GM23338 (cell line): ENCODE results near the gene RXFP1. TPM values are rescaled to one million over a fixed set of nuclear protein-coding genes. Genes with fewer than 3 reads are reported as not detected.

Experiments used
- ATAC-seq: fragments of 200-7000 bp; cut with Tn5 transposase; 3 replicates; pipeline ENCODE4 v1.9.1; 2020
- DNase-seq: peaks from one replicate; pipeline ENCODE4 v3.0.0-alpha.2; 2015; ENCODE audit warnings: low spot score
- H2AFZ ChIP-seq: fragments of 200-600 bp; sonication (generic); 2 replicates; pipeline ENCODE4 v1.8.0; 2016; ENCODE audit warnings: antibody characterized with exemption, mild to moderate bottlenecking, moderate library complexity
- H3F3A ChIP-seq: fragments of 200-600 bp; sonication (generic); replicated peaks from 2 replicates; pipeline ENCODE4 v1.8.0; 2017; ENCODE audit warnings: antibody characterized with exemption, mixed run types, low read depth
- H3K27ac ChIP-seq: fragments of 200-600 bp; sonication (generic); 2 replicates; pipeline ENCODE4 v1.6.1; 2016; ENCODE audit warnings: low read depth
- H3K27me3 ChIP-seq: fragments of 200-600 bp; sonication (generic); 2 replicates; pipeline ENCODE4 v1.8.0; 2016; ENCODE audit warnings: mild to moderate bottlenecking, mixed run types, moderate library complexity; ENCODE audit not compliant: insufficient read depth
- H3K36me3 ChIP-seq: fragments of 200-600 bp; sonication (generic); 2 replicates; pipeline ENCODE4 v1.8.0; 2016; ENCODE audit warnings: mild to moderate bottlenecking; ENCODE audit not compliant: insufficient read depth
- H3K4me1 ChIP-seq: fragments of 200-600 bp; sonication (generic); 2 replicates; pipeline ENCODE4 v1.8.0; 2016; ENCODE audit warnings: mild to moderate bottlenecking, moderate library complexity; ENCODE audit not compliant: insufficient read depth
- H3K4me2 ChIP-seq: fragments of 200-600 bp; sonication (generic); 2 replicates; pipeline ENCODE4 v1.7.1; 2017; ENCODE audit warnings: mixed run types
- H3K4me3 ChIP-seq: fragments of 200-600 bp; sonication (generic); 2 replicates; pipeline ENCODE4 v1.6.1; 2016; ENCODE audit warnings: mixed run types
- H3K79me2 ChIP-seq: fragments of 200-600 bp; sonication (generic); replicated peaks from 2 replicates; pipeline ENCODE4 v1.8.0; 2017; ENCODE audit warnings: mild to moderate bottlenecking; ENCODE audit not compliant: insufficient read depth
- H3K9me2 ChIP-seq: fragments of 200-600 bp; sonication (generic); 2 replicates; pipeline ENCODE4 v1.8.0; 2017; ENCODE audit not compliant: insufficient read depth
- H4K20me1 ChIP-seq: fragments of 200-600 bp; sonication (generic); replicated peaks from 2 replicates; pipeline ENCODE4 v1.8.0; 2017; ENCODE audit warnings: mild to moderate bottlenecking; ENCODE audit not compliant: insufficient read depth
- H3K27ac Mint-ChIP-seq: 2 replicates; pipeline ENCODE4 v1.8.0; 2020; ENCODE audit warnings: inconsistent platforms, mild to moderate bottlenecking, moderate library complexity, mixed read lengths
- H3K27me3 Mint-ChIP-seq: 3 replicates; pipeline ENCODE4 v1.8.0; 2022; ENCODE audit warnings: low read depth, mild to moderate bottlenecking, moderate library complexity, mixed read lengths, inconsistent platforms; ENCODE audit not compliant: insufficient read depth, poor library complexity
- H3K36me3 Mint-ChIP-seq: 3 replicates; pipeline ENCODE4 v1.8.0; 2021; ENCODE audit warnings: low read depth, mild to moderate bottlenecking, inconsistent platforms, moderate library complexity, mixed read lengths
- H3K4me1 Mint-ChIP-seq: 3 replicates; pipeline ENCODE4 v1.8.0; 2020; ENCODE audit warnings: mild to moderate bottlenecking, inconsistent platforms, mixed read lengths
- H3K4me3 Mint-ChIP-seq: 3 replicates; pipeline ENCODE4 v1.8.0; 2021; ENCODE audit warnings: moderate library complexity, mild to moderate bottlenecking, inconsistent platforms, mixed read lengths
- H3K9me3 Mint-ChIP-seq: 3 replicates; pipeline ENCODE4 v1.8.0; 2020; ENCODE audit warnings: moderate library complexity, mild to moderate bottlenecking, inconsistent platforms, mixed read lengths
- CREB1 ChIP-seq: fragments of 250-450 bp; sonication (Bioruptor Pico); IDR thresholded peaks from 2 replicates; pipeline ENCODE4 v1.5.0; 2020; ENCODE audit warnings: low read depth, mild to moderate bottlenecking, moderate library complexity
- EZH2 ChIP-seq: fragments of 200-600 bp; sonication (generic); IDR thresholded peaks from one replicate; pipeline ENCODE4 v1.8.0; 2017; ENCODE audit warnings: antibody characterized with exemption, mild to moderate bottlenecking, low read depth; ENCODE audit not compliant: unreplicated experiment
- EZH2phosphoT487 ChIP-seq: fragments of 200-600 bp; sonication (generic); IDR thresholded peaks from one replicate; pipeline ENCODE4 v1.8.1; 2018; ENCODE audit warnings: antibody characterized with exemption; ENCODE audit not compliant: unreplicated experiment
- JUNB ChIP-seq: IDR thresholded peaks from one replicate; pipeline ENCODE4 v1.6.1; 2016; ENCODE audit warnings: antibody characterized with exemption; ENCODE audit not compliant: unreplicated experiment
- NANOG ChIP-seq: IDR thresholded peaks from 2 replicates; pipeline ENCODE4 v1.6.1; 2016; ENCODE audit warnings: antibody characterized with exemption, borderline replicate concordance
- POLR2AphosphoS5 ChIP-seq: IDR thresholded peaks from 2 replicates; pipeline ENCODE4 v1.6.1; 2016; ENCODE audit warnings: antibody characterized with exemption, low read depth
- STAT1 ChIP-seq: IDR thresholded peaks from one replicate; pipeline ENCODE4 v1.6.1; 2016; ENCODE audit warnings: antibody characterized with exemption; ENCODE audit not compliant: unreplicated experiment
- ZNF114 ChIP-seq: fragments of 250-450 bp; sonication (Bioruptor Pico); IDR thresholded peaks from 2 replicates; pipeline ENCODE4 v1.5.0; 2020; ENCODE audit warnings: mild to moderate bottlenecking, moderate library complexity
- ZNF331 ChIP-seq: fragments of 250-450 bp; sonication (Bioruptor Pico); IDR thresholded peaks from 2 replicates; pipeline ENCODE4 v1.5.0; 2020; ENCODE audit warnings: low read depth, mild to moderate bottlenecking, moderate library complexity
- polyA plus RNA-seq: library from polyadenylated mRNA; unstranded; fragments of >200 nt; fragmentation: Nextera tagmentation; extraction: Ambion mirVana; gene quantifications from 2 replicates; pipeline ENCODE4 v1.2.1, GENCODE V29; 2016
- total RNA-seq: library from RNA; depleted of rRNA; stranded (reverse); fragments of >200 nt; shearing (Covaris generic); gene quantifications from 2 replicates; pipeline ENCODE4 v1.2.3, GENCODE V29; 2014
- TF ChIP-seq, protein P1 (sequence below): IDR thresholded peaks from 2 replicates; pipeline ENCODE4 v1.6.1; 2016; ENCODE audit warnings: antibody characterized with exemption
- TF ChIP-seq, protein P2 (sequence below): IDR thresholded peaks from one replicate; pipeline ENCODE4 v1.6.1; 2018; ENCODE audit warnings: antibody characterized with exemption; ENCODE audit not compliant: unreplicated experiment
- TF ChIP-seq, protein P3 (sequence below): fragments of 250-450 bp; sonication (Bioruptor Pico); IDR thresholded peaks from 2 replicates; pipeline ENCODE4 v1.5.0; 2020; ENCODE audit warnings: mild to moderate bottlenecking, moderate library complexity

Gene RXFP1
- total and polyA plus RNA-seq, 2 experiments from 2014 or later, result 0.63 TPM; not detected in 1

DNA sequence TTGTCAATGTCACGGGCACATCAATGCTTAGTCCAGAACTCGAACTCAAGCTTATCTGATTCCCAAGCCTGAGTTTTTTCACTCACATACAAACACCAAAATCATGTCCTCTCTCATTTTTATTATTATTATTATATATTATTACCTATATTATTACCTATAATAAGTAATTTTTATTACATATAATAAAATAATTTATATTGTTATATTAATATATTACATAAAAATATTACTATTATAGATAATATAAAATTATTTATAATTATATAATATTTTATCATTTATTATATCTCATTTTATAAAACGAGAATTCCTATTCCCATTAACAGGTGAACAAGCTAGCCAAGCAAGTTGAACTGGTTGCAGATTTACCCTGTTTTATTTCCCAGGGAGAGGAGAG lies 13.0 kb downstream of the RXFP1 start (continued):
- TF ChIP-seq, protein P1, sequence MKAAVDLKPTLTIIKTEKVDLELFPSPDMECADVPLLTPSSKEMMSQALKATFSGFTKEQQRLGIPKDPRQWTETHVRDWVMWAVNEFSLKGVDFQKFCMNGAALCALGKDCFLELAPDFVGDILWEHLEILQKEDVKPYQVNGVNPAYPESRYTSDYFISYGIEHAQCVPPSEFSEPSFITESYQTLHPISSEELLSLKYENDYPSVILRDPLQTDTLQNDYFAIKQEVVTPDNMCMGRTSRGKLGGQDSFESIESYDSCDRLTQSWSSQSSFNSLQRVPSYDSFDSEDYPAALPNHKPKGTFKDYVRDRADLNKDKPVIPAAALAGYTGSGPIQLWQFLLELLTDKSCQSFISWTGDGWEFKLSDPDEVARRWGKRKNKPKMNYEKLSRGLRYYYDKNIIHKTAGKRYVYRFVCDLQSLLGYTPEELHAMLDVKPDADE, result no peak
- TF ChIP-seq ZNF331 (no peak), CREB1 (no peak), JUNB (no peak), EZH2phosphoT487 (no peak), EZH2 (no peak), ZNF114 (CRISPR knock-in tag) (no peak), NANOG (no peak), POLR2AphosphoS5 (no peak)
- TF ChIP-seq, protein P2, sequence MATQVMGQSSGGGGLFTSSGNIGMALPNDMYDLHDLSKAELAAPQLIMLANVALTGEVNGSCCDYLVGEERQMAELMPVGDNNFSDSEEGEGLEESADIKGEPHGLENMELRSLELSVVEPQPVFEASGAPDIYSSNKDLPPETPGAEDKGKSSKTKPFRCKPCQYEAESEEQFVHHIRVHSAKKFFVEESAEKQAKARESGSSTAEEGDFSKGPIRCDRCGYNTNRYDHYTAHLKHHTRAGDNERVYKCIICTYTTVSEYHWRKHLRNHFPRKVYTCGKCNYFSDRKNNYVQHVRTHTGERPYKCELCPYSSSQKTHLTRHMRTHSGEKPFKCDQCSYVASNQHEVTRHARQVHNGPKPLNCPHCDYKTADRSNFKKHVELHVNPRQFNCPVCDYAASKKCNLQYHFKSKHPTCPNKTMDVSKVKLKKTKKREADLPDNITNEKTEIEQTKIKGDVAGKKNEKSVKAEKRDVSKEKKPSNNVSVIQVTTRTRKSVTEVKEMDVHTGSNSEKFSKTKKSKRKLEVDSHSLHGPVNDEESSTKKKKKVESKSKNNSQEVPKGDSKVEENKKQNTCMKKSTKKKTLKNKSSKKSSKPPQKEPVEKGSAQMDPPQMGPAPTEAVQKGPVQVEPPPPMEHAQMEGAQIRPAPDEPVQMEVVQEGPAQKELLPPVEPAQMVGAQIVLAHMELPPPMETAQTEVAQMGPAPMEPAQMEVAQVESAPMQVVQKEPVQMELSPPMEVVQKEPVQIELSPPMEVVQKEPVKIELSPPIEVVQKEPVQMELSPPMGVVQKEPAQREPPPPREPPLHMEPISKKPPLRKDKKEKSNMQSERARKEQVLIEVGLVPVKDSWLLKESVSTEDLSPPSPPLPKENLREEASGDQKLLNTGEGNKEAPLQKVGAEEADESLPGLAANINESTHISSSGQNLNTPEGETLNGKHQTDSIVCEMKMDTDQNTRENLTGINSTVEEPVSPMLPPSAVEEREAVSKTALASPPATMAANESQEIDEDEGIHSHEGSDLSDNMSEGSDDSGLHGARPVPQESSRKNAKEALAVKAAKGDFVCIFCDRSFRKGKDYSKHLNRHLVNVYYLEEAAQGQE, result no peak

DNA sequence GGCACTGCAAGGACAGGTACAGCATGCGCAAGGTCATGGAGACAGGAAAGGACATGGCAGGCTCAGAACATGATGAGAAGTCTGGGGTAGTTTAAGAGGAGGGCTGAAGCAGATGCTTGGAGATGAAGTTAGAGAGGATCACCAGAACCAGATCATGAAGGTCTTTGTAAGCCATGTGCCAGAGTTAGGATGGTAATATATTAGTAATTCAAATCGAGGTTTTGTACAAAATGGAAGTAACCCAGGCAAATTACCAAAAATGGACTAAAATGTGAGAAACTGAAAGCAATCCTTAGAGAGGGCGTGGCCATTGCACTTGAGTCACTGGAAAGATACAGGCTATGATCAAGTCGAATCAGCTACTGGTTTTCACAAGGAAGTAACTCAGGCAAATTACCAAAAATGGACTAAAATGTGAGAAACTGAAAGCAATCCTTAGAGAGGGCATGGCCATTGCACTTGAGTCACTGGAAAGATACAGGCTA lies 13.5 kb downstream of the RXFP1 start:
- no peak overlapping the region for H3K27ac Mint-ChIP-seq
- H3K4me1 Mint-ChIP-seq, result peaks cover 16% of the 10 kb centered on the region
- TF ChIP-seq POLR2AphosphoS5, result no peak
- TF ChIP-seq NANOG, result no peak
- TF ChIP-seq ZNF331, result no peak
- TF ChIP-seq EZH2, result no peak
- TF ChIP-seq ZNF114 (CRISPR knock-in tag), result no peak
- no peak for TF ChIP-seq STAT1
- TF ChIP-seq, protein P3, sequence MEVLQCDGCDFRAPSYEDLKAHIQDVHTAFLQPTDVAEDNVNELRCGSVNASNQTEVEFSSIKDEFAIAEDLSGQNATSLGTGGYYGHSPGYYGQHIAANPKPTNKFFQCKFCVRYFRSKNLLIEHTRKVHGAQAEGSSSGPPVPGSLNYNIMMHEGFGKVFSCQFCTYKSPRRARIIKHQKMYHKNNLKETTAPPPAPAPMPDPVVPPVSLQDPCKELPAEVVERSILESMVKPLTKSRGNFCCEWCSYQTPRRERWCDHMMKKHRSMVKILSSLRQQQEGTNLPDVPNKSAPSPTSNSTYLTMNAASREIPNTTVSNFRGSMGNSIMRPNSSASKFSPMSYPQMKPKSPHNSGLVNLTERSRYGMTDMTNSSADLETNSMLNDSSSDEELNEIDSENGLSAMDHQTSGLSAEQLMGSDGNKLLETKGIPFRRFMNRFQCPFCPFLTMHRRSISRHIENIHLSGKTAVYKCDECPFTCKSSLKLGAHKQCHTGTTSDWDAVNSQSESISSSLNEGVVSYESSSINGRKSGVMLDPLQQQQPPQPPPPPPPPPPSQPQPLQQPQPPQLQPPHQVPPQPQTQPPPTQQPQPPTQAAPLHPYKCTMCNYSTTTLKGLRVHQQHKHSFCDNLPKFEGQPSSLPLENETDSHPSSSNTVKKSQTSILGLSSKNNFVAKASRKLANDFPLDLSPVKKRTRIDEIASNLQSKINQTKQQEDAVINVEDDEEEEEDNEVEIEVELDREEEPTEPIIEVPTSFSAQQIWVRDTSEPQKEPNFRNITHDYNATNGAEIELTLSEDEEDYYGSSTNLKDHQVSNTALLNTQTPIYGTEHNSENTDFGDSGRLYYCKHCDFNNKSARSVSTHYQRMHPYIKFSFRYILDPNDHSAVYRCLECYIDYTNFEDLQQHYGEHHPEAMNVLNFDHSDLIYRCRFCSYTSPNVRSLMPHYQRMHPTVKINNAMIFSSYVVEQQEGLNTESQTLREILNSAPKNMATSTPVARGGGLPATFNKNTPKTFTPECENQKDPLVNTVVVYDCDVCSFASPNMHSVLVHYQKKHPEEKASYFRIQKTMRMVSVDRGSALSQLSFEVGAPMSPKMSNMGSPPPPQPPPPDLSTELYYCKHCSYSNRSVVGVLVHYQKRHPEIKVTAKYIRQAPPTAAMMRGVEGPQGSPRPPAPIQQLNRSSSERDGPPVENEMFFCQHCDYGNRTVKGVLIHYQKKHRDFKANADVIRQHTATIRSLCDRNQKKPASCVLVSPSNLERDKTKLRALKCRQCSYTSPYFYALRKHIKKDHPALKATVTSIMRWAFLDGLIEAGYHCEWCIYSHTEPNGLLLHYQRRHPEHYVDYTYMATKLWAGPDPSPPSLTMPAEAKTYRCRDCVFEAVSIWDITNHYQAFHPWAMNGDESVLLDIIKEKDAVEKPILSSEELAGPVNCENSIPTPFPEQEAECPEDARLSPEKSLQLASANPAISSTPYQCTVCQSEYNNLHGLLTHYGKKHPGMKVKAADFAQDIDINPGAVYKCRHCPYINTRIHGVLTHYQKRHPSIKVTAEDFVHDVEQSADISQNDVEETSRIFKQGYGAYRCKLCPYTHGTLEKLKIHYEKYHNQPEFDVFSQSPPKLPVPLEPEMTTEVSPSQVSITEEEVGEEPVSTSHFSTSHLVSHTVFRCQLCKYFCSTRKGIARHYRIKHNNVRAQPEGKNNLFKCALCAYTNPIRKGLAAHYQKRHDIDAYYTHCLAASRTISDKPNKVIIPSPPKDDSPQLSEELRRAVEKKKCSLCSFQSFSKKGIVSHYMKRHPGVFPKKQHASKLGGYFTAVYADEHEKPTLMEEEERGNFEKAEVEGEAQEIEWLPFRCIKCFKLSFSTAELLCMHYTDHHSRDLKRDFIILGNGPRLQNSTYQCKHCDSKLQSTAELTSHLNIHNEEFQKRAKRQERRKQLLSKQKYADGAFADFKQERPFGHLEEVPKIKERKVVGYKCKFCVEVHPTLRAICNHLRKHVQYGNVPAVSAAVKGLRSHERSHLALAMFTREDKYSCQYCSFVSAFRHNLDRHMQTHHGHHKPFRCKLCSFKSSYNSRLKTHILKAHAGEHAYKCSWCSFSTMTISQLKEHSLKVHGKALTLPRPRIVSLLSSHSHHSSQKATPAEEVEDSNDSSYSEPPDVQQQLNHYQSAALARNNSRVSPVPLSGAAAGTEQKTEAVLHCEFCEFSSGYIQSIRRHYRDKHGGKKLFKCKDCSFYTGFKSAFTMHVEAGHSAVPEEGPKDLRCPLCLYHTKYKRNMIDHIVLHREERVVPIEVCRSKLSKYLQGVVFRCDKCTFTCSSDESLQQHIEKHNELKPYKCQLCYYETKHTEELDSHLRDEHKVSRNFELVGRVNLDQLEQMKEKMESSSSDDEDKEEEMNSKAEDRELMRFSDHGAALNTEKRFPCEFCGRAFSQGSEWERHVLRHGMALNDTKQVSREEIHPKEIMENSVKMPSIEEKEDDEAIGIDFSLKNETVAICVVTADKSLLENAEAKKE (CRISPR knock-in tag), result no peak

More for the DNA sequence above, 13.5 kb downstream of the RXFP1 start:
- H3K79me2 ChIP-seq, result no peaks in the 10 kb centered on the region
- H3K27me3 Mint-ChIP-seq, result peaks cover 1% of the 10 kb centered on the region
- H3K27me3 ChIP-seq, result no peaks in the 10 kb centered on the region
- H3K36me3 ChIP-seq, result no peaks in the 10 kb centered on the region
- H3K4me2 ChIP-seq, result no peak overlapping the region
- H3K9me3 Mint-ChIP-seq, result no peaks in the 10 kb centered on the region
- ATAC-seq, result no peak
- DNase-seq, result no peak
- no peaks in the 10 kb centered on the region for H3F3A ChIP-seq
- no peaks in the 10 kb centered on the region for H4K20me1 ChIP-seq
- H3K36me3 Mint-ChIP-seq, result no peaks in the 10 kb centered on the region
- no peak overlapping the region for H3K4me3 ChIP-seq
- H3K27ac ChIP-seq, result no peak overlapping the region
- H3K4me1 ChIP-seq, result peaks cover 8% of the 10 kb centered on the region
- H3K4me3 Mint-ChIP-seq, result no peak overlapping the region
- H3K9me2 ChIP-seq, result no peaks in the 10 kb centered on the region
- no peak overlapping the region for H2AFZ ChIP-seq
